ENCODE data around the gene SUN5.

SUN5 gene

DNA sequence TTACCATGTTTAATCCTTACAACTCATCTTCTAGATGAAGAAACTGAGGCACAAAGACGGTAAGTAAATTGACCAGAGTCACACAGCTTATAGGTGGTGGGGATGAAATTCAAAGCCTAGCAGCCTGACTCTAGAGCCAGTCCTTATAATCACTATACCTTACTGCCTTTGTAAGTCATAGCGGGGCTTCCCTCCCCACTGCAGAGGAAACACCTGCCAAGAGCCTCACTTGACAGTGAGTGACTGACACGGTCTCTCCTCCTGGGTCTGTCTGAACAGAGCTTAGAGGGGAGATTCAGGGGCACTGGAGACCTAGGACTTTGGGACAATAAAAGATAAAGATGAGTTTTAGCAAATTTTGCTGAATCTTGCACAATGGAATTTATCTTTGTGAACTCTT lies 12.8 kb downstream of the SUN5 start:
- TF ChIP-seq, protein P1, sequence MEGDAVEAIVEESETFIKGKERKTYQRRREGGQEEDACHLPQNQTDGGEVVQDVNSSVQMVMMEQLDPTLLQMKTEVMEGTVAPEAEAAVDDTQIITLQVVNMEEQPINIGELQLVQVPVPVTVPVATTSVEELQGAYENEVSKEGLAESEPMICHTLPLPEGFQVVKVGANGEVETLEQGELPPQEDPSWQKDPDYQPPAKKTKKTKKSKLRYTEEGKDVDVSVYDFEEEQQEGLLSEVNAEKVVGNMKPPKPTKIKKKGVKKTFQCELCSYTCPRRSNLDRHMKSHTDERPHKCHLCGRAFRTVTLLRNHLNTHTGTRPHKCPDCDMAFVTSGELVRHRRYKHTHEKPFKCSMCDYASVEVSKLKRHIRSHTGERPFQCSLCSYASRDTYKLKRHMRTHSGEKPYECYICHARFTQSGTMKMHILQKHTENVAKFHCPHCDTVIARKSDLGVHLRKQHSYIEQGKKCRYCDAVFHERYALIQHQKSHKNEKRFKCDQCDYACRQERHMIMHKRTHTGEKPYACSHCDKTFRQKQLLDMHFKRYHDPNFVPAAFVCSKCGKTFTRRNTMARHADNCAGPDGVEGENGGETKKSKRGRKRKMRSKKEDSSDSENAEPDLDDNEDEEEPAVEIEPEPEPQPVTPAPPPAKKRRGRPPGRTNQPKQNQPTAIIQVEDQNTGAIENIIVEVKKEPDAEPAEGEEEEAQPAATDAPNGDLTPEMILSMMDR (IDR thresholded peaks at IDR 0.05; ENCODE audit: control insufficient read depth, extremely low read depth, insufficient read depth), result no peak
- H3K4me3 ChIP-seq (ENCODE audit: low read depth, low read length), result no peak overlapping the region
- no peak for DNase-seq (ENCODE audit: low read depth)

DNA sequence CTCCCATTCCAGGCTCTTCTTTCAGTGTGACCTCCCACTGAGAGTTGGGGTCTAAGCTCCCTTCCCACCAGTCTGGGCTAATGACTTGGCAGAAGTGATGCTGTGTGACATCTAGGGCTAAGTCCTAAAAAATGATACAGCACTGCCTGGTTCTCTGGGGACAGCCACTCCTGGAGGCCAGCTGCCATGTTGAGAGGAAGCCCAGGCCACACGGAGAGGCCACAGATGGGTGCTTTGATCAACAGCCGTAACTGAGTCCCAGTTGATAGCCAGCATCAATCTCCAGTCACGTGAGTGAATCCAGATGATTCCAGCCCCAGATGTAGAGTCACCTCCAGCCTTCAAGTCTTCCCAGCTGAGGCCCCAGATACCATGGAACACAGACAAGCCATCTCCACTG lies 13.8 kb downstream of the SUN5 start:
- no peak overlapping the region for H3K4me3 ChIP-seq (ENCODE audit: low read depth, low read length)
- no peak for DNase-seq (ENCODE audit: low read depth)
- TF ChIP-seq, protein P1 (IDR thresholded peaks at IDR 0.05; ENCODE audit: control insufficient read depth, extremely low read depth, insufficient read depth), result no peak

DNA sequence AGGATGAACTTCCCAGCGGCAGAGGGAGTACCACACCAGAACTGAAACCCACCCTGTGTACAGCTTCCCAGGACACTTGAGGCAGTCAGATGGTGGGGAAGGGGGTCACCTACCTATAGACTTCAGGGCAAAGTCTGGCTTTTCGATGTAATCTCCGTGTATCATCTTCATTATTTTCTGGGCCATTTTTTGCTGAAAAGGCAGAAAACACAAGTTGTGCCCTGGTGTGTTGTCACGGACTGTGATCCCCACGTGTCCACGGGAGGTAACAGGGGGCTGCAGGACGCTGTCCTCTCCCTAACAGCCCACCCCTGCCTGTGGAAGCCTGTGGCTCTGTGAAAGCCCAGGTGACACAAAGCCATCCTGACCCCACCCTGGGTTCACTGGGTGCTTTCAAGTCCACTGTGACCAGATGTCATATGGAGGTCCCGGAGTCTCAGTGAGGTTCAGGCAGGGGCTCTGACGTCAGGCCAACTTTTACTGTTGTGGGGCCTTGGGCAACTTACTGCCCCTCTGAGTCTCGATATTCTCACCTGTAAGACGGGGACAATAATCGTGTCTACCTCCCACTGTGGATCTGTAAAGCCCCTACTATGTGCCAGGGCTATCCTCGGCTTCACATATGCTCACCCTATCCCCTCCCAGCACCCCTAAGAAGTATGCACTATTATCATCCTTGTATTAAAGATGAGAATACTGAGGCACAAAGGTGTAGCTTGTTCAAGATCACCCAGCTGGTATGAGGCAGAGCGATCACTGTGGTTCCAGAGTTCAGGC lies 14.5 kb downstream of the SUN5 start:
- DNase-seq (ENCODE audit: low read depth), result no peak
- TF ChIP-seq, protein P1 (IDR thresholded peaks at IDR 0.05; ENCODE audit: control insufficient read depth, extremely low read depth, insufficient read depth), result no peak
- H3K4me3 ChIP-seq (ENCODE audit: low read depth, low read length), result no peak overlapping the region

DNA sequence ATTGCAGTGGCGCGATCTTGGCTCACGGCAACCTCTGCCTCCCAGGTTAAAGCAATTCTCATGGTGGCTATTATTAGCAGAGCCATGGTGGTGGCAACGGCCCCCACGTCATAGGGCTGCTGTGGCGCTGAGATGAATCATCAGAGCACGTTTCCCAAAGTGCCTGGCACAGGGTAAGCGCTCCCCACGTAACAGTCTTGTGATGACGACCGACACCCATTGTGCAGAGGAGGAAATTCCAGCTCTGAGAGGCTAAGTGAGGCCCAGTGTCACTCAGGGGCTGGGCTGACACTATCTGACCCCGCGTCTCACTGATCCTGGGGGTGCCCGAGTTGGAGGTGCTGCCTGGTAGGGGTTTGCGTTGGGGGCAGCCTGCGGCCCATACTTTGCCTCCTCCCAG lies 16.2 kb downstream of the SUN5 start:
- no peak for DNase-seq (ENCODE audit: low read depth)
- TF ChIP-seq, protein P1 (IDR thresholded peaks at IDR 0.05; ENCODE audit: control insufficient read depth, extremely low read depth, insufficient read depth), result no peak
- no peak overlapping the region for H3K4me3 ChIP-seq (ENCODE audit: low read depth, low read length)

DNA sequence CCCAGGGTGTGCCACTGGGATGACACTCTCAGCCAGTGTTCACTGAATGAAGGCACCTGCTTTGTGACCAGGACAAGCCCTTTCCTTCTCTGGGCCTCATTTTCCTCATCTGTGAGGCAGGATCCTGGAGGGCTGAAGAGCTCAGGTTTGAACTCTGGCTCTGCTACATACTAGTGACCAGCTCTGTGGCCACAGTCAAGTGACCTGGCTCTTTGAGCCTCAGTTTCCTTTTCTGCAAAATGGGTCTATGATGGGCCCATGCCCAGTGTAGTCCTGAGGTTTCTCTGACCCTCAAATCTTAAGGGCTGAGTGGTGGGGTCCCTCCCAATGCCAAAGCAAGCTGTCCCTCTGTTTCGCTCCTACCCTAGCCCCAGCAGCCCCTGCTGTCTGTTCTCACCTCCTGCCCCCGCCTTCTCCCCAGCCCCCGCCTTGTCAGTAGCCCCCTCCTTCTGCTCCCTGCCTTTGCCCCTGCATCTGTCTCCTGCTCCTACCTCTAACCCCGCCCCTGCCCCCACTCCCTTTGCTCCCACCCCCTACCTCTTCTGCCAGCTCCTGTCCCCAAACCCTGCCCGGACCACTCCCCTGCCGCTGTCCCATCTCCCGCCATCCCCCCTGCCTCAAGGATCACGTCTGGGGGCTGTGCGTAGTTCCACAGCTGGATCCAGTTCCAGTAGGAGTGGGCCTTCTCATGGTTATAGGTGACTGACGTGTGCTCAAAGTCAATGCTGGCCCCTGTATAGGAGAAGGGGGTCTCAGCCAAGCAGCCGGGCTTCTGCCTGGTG lies 17.0 kb downstream of the SUN5 start:
- no peak for DNase-seq (ENCODE audit: low read depth)

DNA sequence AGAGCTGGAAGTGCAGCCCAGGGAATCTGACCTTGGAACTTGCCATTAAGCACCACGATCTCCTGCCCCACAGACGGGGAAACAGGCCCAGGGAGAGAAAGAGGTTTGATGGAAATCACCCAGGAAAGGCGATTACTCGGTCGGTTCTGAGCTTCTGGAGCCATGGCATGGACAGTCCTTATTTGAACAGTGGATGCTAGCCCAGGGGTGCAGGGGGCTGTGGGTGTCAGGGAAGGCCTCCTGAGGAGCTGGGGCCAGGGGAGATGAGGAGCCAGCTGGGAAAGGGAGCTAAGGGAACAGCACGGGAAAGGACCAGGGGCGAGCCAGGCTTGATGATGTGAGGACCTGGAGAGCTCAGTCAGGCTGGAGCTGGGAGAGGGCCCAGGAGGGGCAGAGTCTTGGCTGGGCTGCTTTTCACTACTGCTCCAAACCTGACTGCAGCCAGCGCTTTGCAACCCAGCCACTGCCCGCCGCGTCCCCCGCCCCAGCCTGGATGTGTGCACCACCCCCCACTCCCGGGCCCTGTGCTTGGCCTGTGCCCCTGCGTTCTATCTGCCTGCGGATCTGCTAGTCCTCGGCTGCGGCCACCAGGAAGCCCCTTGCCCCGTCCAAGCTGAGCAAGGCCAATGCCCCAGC lies 17.8 kb downstream of the SUN5 start:
- DNase-seq (ENCODE audit: low read depth), result no peak
- TF ChIP-seq, protein P1 (IDR thresholded peaks at IDR 0.05; ENCODE audit: control insufficient read depth, extremely low read depth, insufficient read depth), result no peak
- H3K4me3 ChIP-seq (ENCODE audit: low read depth, low read length), result no peak overlapping the region

More for the DNA sequence above, 17.0 kb downstream of the SUN5 start:
- H3K4me3 ChIP-seq (ENCODE audit: low read depth, low read length), result no peak overlapping the region
- TF ChIP-seq, protein P1 (IDR thresholded peaks at IDR 0.05; ENCODE audit: control insufficient read depth, extremely low read depth, insufficient read depth), result no peak
